Endodermal cell (in vitro differentiated cells): ENCODE measurements around the gene MMP28. TPM values are rescaled to one million over a fixed set of nuclear protein-coding genes. Genes with fewer than 3 reads are reported as not detected.
A peak's percentile ranks its signal among the peaks of the same experiment; 100 is the strongest.

Experiments
- DNase-seq: peaks from one replicate; pipeline ENCODE4 v3.0.0-alpha.2; 2017
- H3K27ac ChIP-seq: 2 replicates; pipeline ENCODE4 v1.5.1; 2013; ENCODE audit warnings: mild to moderate bottlenecking, low read depth, low read length, moderate library complexity
- H3K27me3 ChIP-seq: 2 replicates; pipeline ENCODE4 v1.6.1; 2013; ENCODE audit warnings: mild to moderate bottlenecking, low read length, moderate library complexity; ENCODE audit not compliant: insufficient read depth, control insufficient read depth, poor library complexity, severe bottlenecking
- H3K36me3 ChIP-seq: 2 replicates; pipeline ENCODE4 v1.7.0; 2013; ENCODE audit warnings: mild to moderate bottlenecking, low read length, moderate library complexity; ENCODE audit not compliant: control insufficient read depth, insufficient read depth
- H3K4me1 ChIP-seq: one replicate; pipeline ENCODE4 v1.7.0; 2013; ENCODE audit warnings: low read length; ENCODE audit not compliant: control insufficient read depth, insufficient read depth
- H3K4me3 ChIP-seq: 2 replicates; pipeline ENCODE4 v1.5.1; 2013; ENCODE audit warnings: mild to moderate bottlenecking, low read length, moderate library complexity
- H3K9ac ChIP-seq: 2 replicates; pipeline ENCODE4 v1.6.1; 2013; ENCODE audit warnings: mild to moderate bottlenecking, low read length, moderate library complexity; ENCODE audit not compliant: poor library complexity, severe bottlenecking; ENCODE audit errors: extremely low read depth
- H3K9me3 ChIP-seq: 2 replicates; pipeline ENCODE4 v1.6.1; 2013; ENCODE audit warnings: mild to moderate bottlenecking, low read length, moderate library complexity; ENCODE audit not compliant: control insufficient read depth
- H3K27ac Mint-ChIP-seq: 2 replicates; pipeline ENCODE4 v1.8.0; 2020; ENCODE audit warnings: mixed read lengths
- H3K27me3 Mint-ChIP-seq: 2 replicates; pipeline ENCODE4 v1.8.0; 2021; ENCODE audit warnings: mild to moderate bottlenecking, mixed read lengths; ENCODE audit not compliant: insufficient read depth
- H3K36me3 Mint-ChIP-seq: 2 replicates; pipeline ENCODE4 v1.8.0; 2020; ENCODE audit warnings: low read depth, mixed read lengths
- H3K4me1 Mint-ChIP-seq: 2 replicates; pipeline ENCODE4 v1.8.0; 2020; ENCODE audit warnings: mixed read lengths
- H3K4me3 Mint-ChIP-seq: 2 replicates; pipeline ENCODE4 v1.8.0; 2020; ENCODE audit warnings: mild to moderate bottlenecking, moderate library complexity, mixed read lengths
- H3K9me3 Mint-ChIP-seq: 2 replicates; pipeline ENCODE4 v1.8.0; 2020; ENCODE audit warnings: mild to moderate bottlenecking, mixed read lengths
- CTCF ChIP-seq: fragments of 200-600 bp; sonication (generic); conservative IDR thresholded peaks from 2 replicates; pipeline ENCODE4 v1.5.0; 2021; ENCODE audit warnings: antibody characterized with exemption, mild to moderate bottlenecking
- WGBS, 2 experiments: methylation state at CpG; one replicate each; pipeline versions ENCODE4 v1.1.5 to v1.1.7; 2013; ENCODE audit warnings: missing lambda C conversion rate in 2 of 2, mixed read lengths in 1 of 2; ENCODE audit not compliant: insufficient coverage in 1 of 2, insufficient read length in 1 of 2; 5-methylcytosine and 5-hydroxymethylcytosine counted together
- long read RNA-seq, 4 experiments: library from polyadenylated mRNA in 2 of 4; library from RNA in 1 of 4; library from capped mRNA in 1 of 4; stranded (forward) in 3 of 4; unstranded in 1 of 4; transcript quantifications; one replicate each; pipeline ENCODE4 v2.0.0, GENCODE V29; 2020 to 2021; ENCODE audit warnings: inconsistent platforms in 1 of 4
- polyA plus RNA-seq, 2 experiments: library from polyadenylated mRNA; stranded (reverse); fragments of 50-300 nt; gene quantifications; one replicate each; pipeline ENCODE4 v1.2.3, GENCODE V29; 2013
- total RNA-seq, 2 donors: library from RNA; stranded (reverse); fragmentation: NEBNext Ultra II Directional in 1 of 2; extraction: Animal tissue kit (Norgen Biotek cat#: 25700) in 1 of 2; gene quantifications; 2 replicates in 1 of 2; 3 replicates in 1 of 2; pipeline ENCODE4 v1.2.1, GENCODE V29; 2021

The MMP28 gene
- total RNA-seq: not detected
- polyA plus RNA-seq (2013, experiment 1 of 2): 1.00 TPM
- polyA plus RNA-seq (2013, experiment 2 of 2): 0.75 TPM
- long read RNA-seq, experiment 1: 0 reads
- long read RNA-seq, experiment 2: 0 reads
- long read RNA-seq, experiment 3: 0 reads
- long read RNA-seq, experiment 4: 0 reads

GRCh38 chr17:35795007-35795870, at the start of gene MMP28:
MMP28 (minus strand) TSS chr17:35795641; CDS start chr17:35795377, 264 bp downstream.
- TF ChIP-seq CTCF: no peak
- no peak within 1 kb of the TSS for H3K27ac Mint-ChIP-seq
- Histone ChIP-seq H3K27me3 (peaks cover 89% of the 10 kb centered on the region), H3K27ac (no peak within 1 kb of the TSS), H3K36me3 (no peaks in the 10 kb centered on the region), H3K4me3 (peak within 1 kb of the TSS; percentile 73), H3K9ac (no peak within 1 kb of the TSS), H3K9me3 (no peaks in the 10 kb centered on the region), H3K4me1 (no peaks in the 10 kb centered on the region)
- no peaks in the 10 kb centered on the region for H3K36me3 Mint-ChIP-seq
- 2 to 3% methylated on average over 8 to 89 of the region's 89 CpGs for WGBS, 2 experiments
- H3K4me3 Mint-ChIP-seq: peak within 1 kb of the TSS; percentile 48
- no peaks in the 10 kb centered on the region for H3K9me3 Mint-ChIP-seq
- H3K4me1 Mint-ChIP-seq: no peaks in the 10 kb centered on the region
- H3K27me3 Mint-ChIP-seq: peaks cover 90% of the 10 kb centered on the region
- DNase-seq: peak; percentile 87

GRCh38 chr17:35844547-35844946, 49.1 kb upstream of the MMP28 start:
- no peak for DNase-seq
- Mint-ChIP-seq H3K4me1 (peaks cover under 1% of the 10 kb centered on the region), H3K9me3 (no peaks in the 10 kb centered on the region), H3K27ac (no peak overlapping the region), H3K4me3 (no peak overlapping the region), H3K27me3 (no peaks in the 10 kb centered on the region), H3K36me3 (peaks cover 70% of the 10 kb centered on the region)
- TF ChIP-seq CTCF: no peak
- Histone ChIP-seq H3K36me3 (peaks cover 88% of the 10 kb centered on the region), H3K4me3 (no peak overlapping the region), H3K9me3 (no peaks in the 10 kb centered on the region), H3K9ac (no peak overlapping the region), H3K27ac (no peak overlapping the region), H3K27me3 (no peaks in the 10 kb centered on the region), H3K4me1 (no peaks in the 10 kb centered on the region)
- WGBS, 2 experiments: 97 to 100% methylated on average over 12 to 19 of the region's 19 CpGs

GRCh38 chr17:35843698-35844097, 48.3 kb upstream of the MMP28 start:
- Mint-ChIP-seq H3K4me3 (no peak overlapping the region), H3K27me3 (no peaks in the 10 kb centered on the region), H3K27ac (no peak overlapping the region), H3K4me1 (no peaks in the 10 kb centered on the region), H3K9me3 (no peaks in the 10 kb centered on the region), H3K36me3 (peaks cover 72% of the 10 kb centered on the region)
- Histone ChIP-seq H3K9ac (no peak overlapping the region), H3K4me1 (no peaks in the 10 kb centered on the region), H3K4me3 (no peak overlapping the region), H3K36me3 (peaks cover 90% of the 10 kb centered on the region), H3K27me3 (no peaks in the 10 kb centered on the region), H3K9me3 (no peaks in the 10 kb centered on the region), H3K27ac (no peak overlapping the region)
- no peak for TF ChIP-seq CTCF
- DNase-seq: no peak
- 94% methylated on average over 2 of the region's 2 CpGs; no CpG with 5 or more reads in 1 of the 2 experiments for WGBS, 2 experiments
